GM19397 (cell line): ENCODE measurements around the gene LPCAT1.
"Not testable (repeated sequence)": the region's sequence is repeated elsewhere in the genome, so short reads cannot be mapped to it uniquely, and the experiment has no call there.

Source experiments
- ATAC-seq: cut with Tn5 transposase; IDR thresholded peaks from one replicate; pipeline ENCODE4 v1.9.1; 2021; ENCODE audit warnings: mild to moderate bottlenecking, moderate library complexity; ENCODE audit not compliant: unreplicated experiment

The LPCAT1 gene

DNA sequence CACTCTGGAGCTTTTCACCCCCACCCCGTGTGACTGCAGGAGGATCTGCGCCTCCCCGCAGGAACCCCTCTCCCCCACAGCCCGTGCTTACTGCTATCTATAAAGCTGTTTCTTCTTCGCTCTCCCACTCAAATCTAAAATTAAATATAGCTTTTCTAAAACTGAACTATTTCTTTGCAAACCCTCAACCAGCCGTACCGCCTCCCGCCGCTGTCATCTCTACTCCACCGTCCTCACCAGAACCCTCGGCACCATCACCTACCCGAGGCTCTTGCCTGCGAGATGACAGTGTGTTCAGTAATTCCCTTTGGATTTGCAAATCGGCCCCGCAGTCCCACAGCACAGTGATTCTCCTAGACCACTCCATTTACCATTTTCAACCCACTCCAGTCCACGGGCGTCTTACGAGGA lies 13.6 kb downstream of the LPCAT1 start:
- ATAC-seq, result no peak

DNA sequence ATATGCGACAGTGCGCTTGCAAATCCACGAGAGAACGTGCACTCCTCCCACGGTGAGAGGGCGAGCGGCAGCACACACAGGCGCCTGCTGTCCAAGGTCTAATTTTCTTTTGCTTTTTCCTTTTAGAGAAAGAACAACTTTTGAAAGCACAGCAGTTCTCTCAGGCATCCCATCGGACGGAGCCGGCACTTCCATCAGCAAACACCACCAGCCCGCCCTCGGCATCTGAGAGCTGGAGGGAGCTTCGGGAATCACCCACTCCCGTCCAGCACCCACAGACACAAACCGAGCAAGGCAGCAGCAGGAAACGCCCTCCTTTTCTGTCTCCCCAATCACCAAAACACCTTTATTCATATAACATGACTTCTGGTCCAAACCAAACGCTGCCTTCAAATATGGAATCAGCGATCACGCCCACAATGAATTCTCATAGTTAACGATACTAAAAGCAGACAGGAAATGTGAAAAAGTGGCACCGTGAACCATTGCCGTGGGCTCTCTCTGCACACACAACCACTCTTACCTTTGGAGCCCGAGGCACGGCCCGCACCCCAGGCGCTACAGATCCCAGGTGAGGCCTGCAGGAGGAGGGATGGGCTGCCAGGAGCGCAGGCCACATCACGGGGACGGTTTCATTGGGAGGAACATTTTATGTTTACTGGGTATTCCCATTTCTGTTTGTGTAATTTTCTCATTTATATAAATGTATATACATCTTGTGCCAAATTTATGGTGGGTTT lies 14.2 kb downstream of the LPCAT1 start:
- ATAC-seq, result no peak

GRCh38 chr5:1508659-1509290 lies 15.0 kb downstream of the LPCAT1 start:
- ATAC-seq, result no peak

GRCh38 chr5:1507961-1508658 lies 15.7 kb downstream of the LPCAT1 start:
- ATAC-seq, result no peak

DNA sequence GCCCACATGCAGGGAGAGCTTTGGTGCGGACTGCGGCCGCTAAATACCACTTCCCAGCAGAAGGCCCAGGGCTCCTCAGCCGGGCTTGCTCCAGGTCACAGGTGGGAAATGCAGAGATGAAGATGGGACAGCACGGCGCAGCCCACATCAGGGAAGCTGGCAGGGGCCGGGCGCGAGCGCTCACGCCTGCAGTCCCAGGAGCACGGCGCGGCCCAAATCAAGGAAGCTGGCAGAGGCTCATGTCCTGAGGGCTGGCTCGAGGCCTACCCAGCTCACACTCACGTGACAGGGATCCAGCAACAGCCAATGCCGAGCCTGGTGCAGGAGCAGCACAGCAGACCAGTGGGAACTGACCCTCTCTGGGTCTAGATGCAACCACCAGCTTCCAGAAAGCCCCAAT lies 16.3 kb downstream of the LPCAT1 start:
- ATAC-seq, result no peak

DNA sequence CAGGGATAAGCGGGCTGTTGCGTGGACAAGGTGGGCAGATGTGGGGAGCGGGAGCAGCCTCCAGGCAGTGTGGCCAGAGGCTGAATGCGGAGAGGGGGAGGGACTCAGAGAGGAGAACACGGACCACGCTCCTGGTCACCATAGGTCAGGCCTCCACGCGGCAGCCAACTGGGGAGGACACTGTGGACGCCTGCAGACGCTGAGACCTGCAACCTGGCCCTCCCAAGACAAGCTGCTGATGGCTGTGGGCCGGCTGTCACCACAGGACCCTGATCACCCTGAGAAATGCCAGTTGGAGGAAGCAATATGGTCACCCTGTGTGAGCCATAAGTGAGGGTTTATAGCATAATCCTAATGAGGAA lies 16.8 kb downstream of the LPCAT1 start:
- no peak for ATAC-seq

GRCh38 chr5:1506242-1507013 lies 17.3 kb downstream of the LPCAT1 start:
- no peak for ATAC-seq

DNA sequence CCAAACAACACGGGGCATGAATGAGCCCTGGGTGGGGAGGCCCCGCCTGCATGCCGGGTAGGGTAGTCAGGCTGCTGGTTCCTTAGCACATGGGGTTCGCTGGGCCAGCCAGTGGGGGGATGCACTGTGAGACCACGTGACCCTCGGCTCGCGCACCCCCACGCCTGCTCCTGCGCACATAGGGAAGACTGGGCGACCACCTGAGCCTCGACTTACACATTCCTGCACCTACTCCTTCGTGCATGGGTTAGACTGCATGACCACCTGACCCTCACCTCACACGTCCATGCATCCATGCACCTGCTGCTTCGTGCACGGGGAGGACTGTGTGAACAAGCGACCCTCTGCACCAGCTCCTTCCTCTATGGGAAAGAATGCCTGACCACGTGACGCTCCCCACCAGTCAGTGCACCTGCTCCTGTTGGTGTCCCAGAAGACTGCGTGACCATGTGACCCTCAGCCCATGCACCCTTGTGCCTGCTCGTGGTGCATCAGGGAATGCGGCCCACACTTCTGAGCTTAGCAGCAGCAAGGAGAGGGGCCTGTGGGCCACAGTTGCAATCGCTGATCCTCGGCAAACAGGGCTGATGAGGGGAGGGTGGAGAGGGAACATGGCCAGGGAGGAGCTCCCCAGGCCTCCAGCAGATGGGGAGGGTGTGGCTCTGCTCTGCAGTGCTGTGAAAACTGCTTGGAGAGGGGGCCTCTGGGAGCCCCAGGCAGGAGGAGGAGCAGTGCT lies 18.1 kb downstream of the LPCAT1 start:
- ATAC-seq, result no peak

DNA sequence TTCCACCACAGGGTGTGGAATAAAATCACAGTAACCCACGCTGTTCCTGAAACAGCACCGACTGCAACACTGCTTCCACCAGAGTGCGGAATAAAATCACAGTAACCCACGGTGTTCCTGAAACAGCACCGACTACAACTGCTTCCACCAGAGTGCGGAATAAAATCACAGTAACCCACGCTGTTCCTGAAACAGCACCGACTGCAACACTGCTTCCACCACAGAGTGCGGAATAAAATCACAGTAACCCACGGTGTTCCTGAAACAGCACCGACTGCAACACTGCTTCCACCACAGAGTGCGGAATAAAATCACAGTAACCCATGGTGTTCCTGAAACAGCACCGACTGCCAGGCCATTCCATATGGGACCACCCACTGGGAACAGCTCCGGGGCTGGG lies 18.7 kb downstream of the LPCAT1 start:
- ATAC-seq, result not testable (repeated sequence)

GRCh38 chr5:1504617-1505016 lies 19.1 kb downstream of the LPCAT1 start:
- no peak for ATAC-seq

DNA sequence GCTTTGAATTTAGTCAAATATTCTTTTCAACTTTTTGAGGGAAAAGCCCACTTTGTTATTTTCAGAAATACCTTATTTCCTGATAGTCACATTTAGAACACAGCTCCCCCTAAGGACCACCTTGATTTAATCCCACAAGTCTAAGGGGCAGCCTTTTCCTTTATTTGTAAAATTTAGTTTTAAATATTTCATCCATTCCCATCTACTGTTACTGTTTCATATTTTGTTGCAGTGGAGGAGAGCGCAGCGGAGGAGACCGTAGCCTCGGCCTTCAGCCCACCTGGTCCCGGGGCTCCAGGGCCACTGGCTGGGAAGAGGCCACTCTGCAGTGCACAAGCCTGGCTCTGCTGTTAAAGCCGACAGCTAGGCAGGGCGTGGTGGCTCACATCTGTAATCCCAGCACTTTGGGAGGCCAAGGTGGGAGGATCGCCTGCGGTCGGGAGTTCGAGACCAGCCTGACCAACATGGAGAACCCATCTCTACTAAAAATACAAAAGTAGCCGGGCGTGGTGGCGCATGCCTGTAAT lies 19.6 kb downstream of the LPCAT1 start:
- no peak for ATAC-seq

GRCh38 chr5:1503241-1504068 lies 20.3 kb downstream of the LPCAT1 start:
- ATAC-seq, result peak; percentile 35

DNA sequence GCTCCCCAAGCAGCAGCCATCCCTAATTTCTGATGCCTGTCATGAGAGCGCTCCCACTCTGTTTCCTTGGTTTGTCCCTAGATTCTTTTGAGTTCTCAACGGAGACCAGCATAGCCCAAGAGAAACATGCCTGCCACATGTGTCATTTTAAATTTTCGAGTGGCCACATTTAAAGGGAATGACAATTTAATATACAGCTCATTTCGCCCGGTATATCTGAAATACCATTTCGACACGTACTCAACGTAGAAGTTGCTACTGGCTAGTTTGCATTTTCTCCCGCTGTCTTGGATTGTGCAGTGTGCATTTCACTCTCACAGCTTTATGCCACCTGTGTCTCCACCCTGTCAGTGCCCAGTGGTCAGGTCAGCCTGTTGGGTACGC lies 21.0 kb downstream of the LPCAT1 start:
- ATAC-seq, result no peak

- no peak for ATAC-seq
Measured at GRCh38 chr5:1502046-1502736, 21.6 kb downstream of the LPCAT1 start.

DNA sequence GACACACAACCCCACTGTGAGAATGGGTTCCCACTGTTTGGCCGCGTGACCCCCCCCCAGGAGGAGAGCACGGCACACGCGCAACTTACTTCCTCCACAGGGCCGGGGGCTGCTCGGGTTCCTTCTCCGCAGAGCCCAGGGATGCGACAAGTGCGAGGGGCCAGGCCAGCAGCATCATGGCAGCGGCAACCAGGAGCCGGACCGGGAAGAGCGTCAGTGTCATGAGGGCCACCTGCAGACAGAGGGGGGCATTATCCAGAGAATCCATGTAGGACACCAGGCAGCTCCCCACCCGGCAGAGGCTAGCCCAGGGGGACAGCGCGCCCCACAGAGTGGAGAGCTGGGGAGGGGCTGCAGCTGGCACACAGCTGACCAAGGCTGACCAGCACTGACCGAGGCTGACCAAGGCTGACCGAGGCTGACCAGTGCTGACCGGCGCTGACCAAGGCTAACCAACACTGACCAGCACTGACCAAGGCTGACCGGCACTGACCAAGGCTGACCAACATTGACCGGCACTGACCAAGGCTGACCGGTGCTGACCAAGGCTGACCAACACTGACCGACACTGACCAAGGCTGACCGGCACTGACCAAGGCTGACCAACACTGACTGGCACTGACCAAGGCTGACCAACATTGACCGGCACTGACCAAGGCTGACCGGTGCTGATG lies 22.3 kb downstream of the LPCAT1 start:
- ATAC-seq, result no peak

- ATAC-seq, result no peak
Measured at GRCh38 chr5:1500411-1501091, 23.2 kb downstream of the LPCAT1 start.

DNA sequence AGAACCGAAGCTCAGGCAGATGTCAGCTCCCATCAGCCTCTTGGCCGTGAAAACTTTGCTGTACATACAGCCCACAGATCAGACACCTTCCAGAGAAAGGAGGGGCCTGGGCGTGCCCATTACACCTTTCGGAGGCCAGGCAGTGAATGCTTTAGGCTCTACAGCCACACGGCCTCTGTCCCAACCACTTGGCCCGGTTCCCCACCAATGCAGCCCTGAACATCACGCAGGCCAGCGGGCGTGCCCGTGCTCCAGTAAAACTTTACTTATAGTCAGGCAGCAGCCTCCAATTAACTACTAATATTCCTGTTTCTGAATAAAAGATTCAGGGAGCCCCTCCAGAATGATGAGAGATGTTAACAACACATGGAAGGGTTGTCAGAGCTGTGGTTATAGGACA lies 23.9 kb downstream of the LPCAT1 start:
- ATAC-seq, result no peak
